GM23338 (cell line): ENCODE data around the gene STN1. TPM values are rescaled to one million over a fixed set of nuclear protein-coding genes. Genes with fewer than 3 reads are reported as not detected.

Source experiments
- ATAC-seq: fragments of 200-7000 bp; cut with Tn5 transposase; 3 replicates; pipeline ENCODE4 v1.9.1; 2020
- DNase-seq: peaks from one replicate; pipeline ENCODE4 v3.0.0-alpha.2; 2015; ENCODE audit warnings: low spot score
- H2AFZ ChIP-seq: fragments of 200-600 bp; sonication (generic); 2 replicates; pipeline ENCODE4 v1.8.0; 2016; ENCODE audit warnings: antibody characterized with exemption, mild to moderate bottlenecking, moderate library complexity
- H3F3A ChIP-seq: fragments of 200-600 bp; sonication (generic); replicated peaks from 2 replicates; pipeline ENCODE4 v1.8.0; 2017; ENCODE audit warnings: antibody characterized with exemption, mixed run types, low read depth
- H3K27ac ChIP-seq: fragments of 200-600 bp; sonication (generic); 2 replicates; pipeline ENCODE4 v1.6.1; 2016; ENCODE audit warnings: low read depth
- H3K27me3 ChIP-seq: fragments of 200-600 bp; sonication (generic); 2 replicates; pipeline ENCODE4 v1.8.0; 2016; ENCODE audit warnings: mild to moderate bottlenecking, mixed run types, moderate library complexity; ENCODE audit not compliant: insufficient read depth
- H3K36me3 ChIP-seq: fragments of 200-600 bp; sonication (generic); 2 replicates; pipeline ENCODE4 v1.8.0; 2016; ENCODE audit warnings: mild to moderate bottlenecking; ENCODE audit not compliant: insufficient read depth
- H3K4me1 ChIP-seq: fragments of 200-600 bp; sonication (generic); 2 replicates; pipeline ENCODE4 v1.8.0; 2016; ENCODE audit warnings: mild to moderate bottlenecking, moderate library complexity; ENCODE audit not compliant: insufficient read depth
- H3K4me2 ChIP-seq: fragments of 200-600 bp; sonication (generic); 2 replicates; pipeline ENCODE4 v1.7.1; 2017; ENCODE audit warnings: mixed run types
- H3K4me3 ChIP-seq: fragments of 200-600 bp; sonication (generic); 2 replicates; pipeline ENCODE4 v1.6.1; 2016; ENCODE audit warnings: mixed run types
- H3K79me2 ChIP-seq: fragments of 200-600 bp; sonication (generic); replicated peaks from 2 replicates; pipeline ENCODE4 v1.8.0; 2017; ENCODE audit warnings: mild to moderate bottlenecking; ENCODE audit not compliant: insufficient read depth
- H3K9me2 ChIP-seq: fragments of 200-600 bp; sonication (generic); 2 replicates; pipeline ENCODE4 v1.8.0; 2017; ENCODE audit not compliant: insufficient read depth
- H4K20me1 ChIP-seq: fragments of 200-600 bp; sonication (generic); replicated peaks from 2 replicates; pipeline ENCODE4 v1.8.0; 2017; ENCODE audit warnings: mild to moderate bottlenecking; ENCODE audit not compliant: insufficient read depth
- H3K27ac Mint-ChIP-seq: 2 replicates; pipeline ENCODE4 v1.8.0; 2020; ENCODE audit warnings: inconsistent platforms, mild to moderate bottlenecking, moderate library complexity, mixed read lengths
- H3K27me3 Mint-ChIP-seq: 3 replicates; pipeline ENCODE4 v1.8.0; 2022; ENCODE audit warnings: low read depth, mild to moderate bottlenecking, moderate library complexity, mixed read lengths, inconsistent platforms; ENCODE audit not compliant: insufficient read depth, poor library complexity
- H3K36me3 Mint-ChIP-seq: 3 replicates; pipeline ENCODE4 v1.8.0; 2021; ENCODE audit warnings: low read depth, mild to moderate bottlenecking, inconsistent platforms, moderate library complexity, mixed read lengths
- H3K4me1 Mint-ChIP-seq: 3 replicates; pipeline ENCODE4 v1.8.0; 2020; ENCODE audit warnings: mild to moderate bottlenecking, inconsistent platforms, mixed read lengths
- H3K4me3 Mint-ChIP-seq: 3 replicates; pipeline ENCODE4 v1.8.0; 2021; ENCODE audit warnings: moderate library complexity, mild to moderate bottlenecking, inconsistent platforms, mixed read lengths
- H3K9me3 Mint-ChIP-seq: 3 replicates; pipeline ENCODE4 v1.8.0; 2020; ENCODE audit warnings: moderate library complexity, mild to moderate bottlenecking, inconsistent platforms, mixed read lengths
- CREB1 ChIP-seq: fragments of 250-450 bp; sonication (Bioruptor Pico); IDR thresholded peaks from 2 replicates; pipeline ENCODE4 v1.5.0; 2020; ENCODE audit warnings: low read depth, mild to moderate bottlenecking, moderate library complexity
- CTCF ChIP-seq, 2 experiments: fragments of 200-600 bp in 1 of 2; sonication (generic) in 1 of 2; conservative IDR thresholded peaks; 2 replicates each; pipeline versions ENCODE4 v1.5.1 to v1.6.1; 2016 to 2017; ENCODE audit warnings: antibody characterized with exemption in 2 of 2, low read depth in 2 of 2, mild to moderate bottlenecking in 2 of 2, moderate library complexity in 1 of 2
- NANOG ChIP-seq: IDR thresholded peaks from 2 replicates; pipeline ENCODE4 v1.6.1; 2016; ENCODE audit warnings: antibody characterized with exemption, borderline replicate concordance
- STAT1 ChIP-seq: IDR thresholded peaks from one replicate; pipeline ENCODE4 v1.6.1; 2016; ENCODE audit warnings: antibody characterized with exemption; ENCODE audit not compliant: unreplicated experiment
- ZNF462 ChIP-seq: fragments of 250-450 bp; sonication (Bioruptor Pico); IDR thresholded peaks from 2 replicates; pipeline ENCODE4 v1.5.0; 2020; ENCODE audit warnings: mild to moderate bottlenecking, moderate library complexity
- polyA plus RNA-seq: library from polyadenylated mRNA; unstranded; fragments of >200 nt; fragmentation: Nextera tagmentation; extraction: Ambion mirVana; gene quantifications from 2 replicates; pipeline ENCODE4 v1.2.1, GENCODE V29; 2016
- total RNA-seq: library from RNA; depleted of rRNA; stranded (reverse); fragments of >200 nt; shearing (Covaris generic); gene quantifications from 2 replicates; pipeline ENCODE4 v1.2.3, GENCODE V29; 2014

Gene STN1
- total and polyA plus RNA-seq, 2 experiments from 2014 or later, result 7.2 to 11.3 TPM

DNA sequence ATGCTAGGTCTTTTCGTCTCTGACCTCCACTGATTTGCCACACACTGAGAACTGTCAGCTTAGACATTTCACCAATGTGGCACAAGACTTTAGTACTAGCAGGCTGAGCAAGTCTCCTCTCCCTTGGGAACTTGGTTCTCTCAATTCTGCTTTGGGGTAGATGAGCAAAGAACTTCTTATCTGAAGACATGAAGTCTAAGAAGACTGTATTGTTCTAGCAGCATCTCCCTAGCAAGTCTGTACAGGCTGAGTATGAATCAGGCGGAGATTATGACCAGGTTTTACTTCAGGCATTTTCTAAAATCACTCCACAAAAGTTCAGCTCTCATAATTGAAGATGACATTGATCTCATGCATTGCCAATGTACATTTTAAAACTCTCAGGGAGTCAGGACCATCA is 23.8 kb upstream of the STN1 start (continued):
- TF ChIP-seq ZNF462 (CRISPR knock-in tag) (no peak), CREB1 (CRISPR knock-in tag) (no peak), NANOG (no peak), CTCF (conservative IDR thresholded peaks at IDR 0.05; ENCODE audit: low read depth in 2 of 2) (no peak), STAT1 (no peak)

DNA sequence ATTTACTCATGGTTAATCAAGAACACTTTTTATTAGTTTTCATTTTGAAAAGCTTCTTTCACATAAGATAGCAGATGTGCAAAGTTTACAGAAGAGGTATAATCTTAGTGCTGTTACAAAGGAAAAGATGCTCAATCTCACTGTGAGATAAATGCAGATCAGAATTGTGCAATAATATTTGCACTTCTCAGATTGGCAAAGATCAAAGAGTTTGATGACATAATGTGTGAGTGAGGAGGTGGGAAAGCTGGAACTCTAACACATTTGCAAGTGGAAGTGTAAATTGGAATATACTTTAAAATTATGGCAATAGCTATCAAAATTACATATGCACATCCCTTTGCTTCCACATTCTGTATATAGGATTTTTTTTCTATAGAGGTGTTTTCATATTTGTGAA is 21.5 kb upstream of the STN1 start:
- H3K4me3 Mint-ChIP-seq, result no peak overlapping the region
- no peak overlapping the region for H3K27ac ChIP-seq
- H3K79me2 ChIP-seq, result no peaks in the 10 kb centered on the region
- H3K36me3 Mint-ChIP-seq, result no peaks in the 10 kb centered on the region
- no peaks in the 10 kb centered on the region for H3K4me1 ChIP-seq
- H3K9me2 ChIP-seq, result no peaks in the 10 kb centered on the region
- ATAC-seq (no peak), DNase-seq (no peak)
- no peak for TF ChIP-seq CREB1 (CRISPR knock-in tag)
- H3K4me1 Mint-ChIP-seq, result no peaks in the 10 kb centered on the region
- no peaks in the 10 kb centered on the region for H4K20me1 ChIP-seq
- no peaks in the 10 kb centered on the region for H3K9me3 Mint-ChIP-seq
- no peak overlapping the region for H2AFZ ChIP-seq
- H3F3A ChIP-seq, result no peaks in the 10 kb centered on the region
- no peak overlapping the region for H3K27ac Mint-ChIP-seq
- no peaks in the 10 kb centered on the region for H3K36me3 ChIP-seq
- H3K27me3 Mint-ChIP-seq, result no peaks in the 10 kb centered on the region
- H3K27me3 ChIP-seq, result no peaks in the 10 kb centered on the region
- no peak overlapping the region for H3K4me3 ChIP-seq
- H3K4me2 ChIP-seq, result no peak overlapping the region
